HG03378 (cell line): ENCODE results near the gene SLC51A.
"Not testable (repeated sequence)": the region's sequence is repeated elsewhere in the genome, so short reads cannot be mapped to it uniquely, and the experiment has no call there.

Experiments
- ATAC-seq: cut with Tn5 transposase; IDR thresholded peaks from one replicate; pipeline ENCODE4 v1.9.1; 2021; ENCODE audit warnings: mild to moderate bottlenecking, moderate library complexity; ENCODE audit not compliant: unreplicated experiment

The SLC51A gene

DNA sequence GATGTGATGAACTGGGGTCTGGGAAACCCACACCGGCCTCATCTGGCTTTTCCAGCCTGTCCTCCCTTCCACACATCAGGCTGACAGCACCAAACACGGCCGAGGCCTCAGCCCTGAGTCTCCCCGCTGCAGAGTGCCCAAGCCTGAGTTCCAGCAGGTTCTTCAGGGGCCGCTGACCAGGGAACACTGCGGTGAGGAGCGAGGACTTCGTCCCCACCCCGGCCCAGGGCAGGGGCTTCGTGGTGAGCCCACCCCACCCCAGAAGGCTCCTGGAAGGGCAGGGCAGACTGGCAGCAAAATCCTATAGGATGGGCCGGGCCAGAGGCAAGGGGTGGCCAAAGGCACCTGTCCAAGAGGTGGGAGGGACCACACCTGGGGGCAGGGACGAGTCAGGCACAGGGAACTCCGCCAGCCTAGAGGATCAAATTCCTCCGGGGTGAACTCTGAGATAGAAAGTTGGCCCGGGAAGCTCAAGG is at the start of gene SLC51A:
Gene SLC51A (plus strand): TSS at position 446 of the 476 bp plus-strand sequence. CDS start 179 bp downstream, outside the sequence.
- no peak for ATAC-seq

DNA sequence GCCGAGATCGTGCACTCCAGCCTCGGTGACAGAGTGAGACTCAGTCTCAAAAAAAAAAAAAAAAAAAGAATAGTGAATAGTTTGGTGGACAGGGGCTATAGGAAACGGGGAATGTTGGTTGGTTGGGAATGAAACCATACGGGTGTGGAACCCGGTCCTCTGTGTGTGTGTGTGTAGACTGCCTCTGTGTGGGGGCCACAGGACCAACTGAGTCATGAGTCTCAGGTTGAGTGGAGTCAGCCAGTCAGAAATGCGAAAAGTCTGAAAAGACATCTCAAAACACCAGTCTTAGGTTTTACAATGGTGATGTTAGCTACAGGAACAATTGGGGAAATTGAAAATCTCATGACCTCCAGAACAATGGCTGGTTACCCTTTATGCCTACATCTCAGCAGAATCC is 49.6 kb upstream of the SLC51A start:
- no peak for ATAC-seq

DNA sequence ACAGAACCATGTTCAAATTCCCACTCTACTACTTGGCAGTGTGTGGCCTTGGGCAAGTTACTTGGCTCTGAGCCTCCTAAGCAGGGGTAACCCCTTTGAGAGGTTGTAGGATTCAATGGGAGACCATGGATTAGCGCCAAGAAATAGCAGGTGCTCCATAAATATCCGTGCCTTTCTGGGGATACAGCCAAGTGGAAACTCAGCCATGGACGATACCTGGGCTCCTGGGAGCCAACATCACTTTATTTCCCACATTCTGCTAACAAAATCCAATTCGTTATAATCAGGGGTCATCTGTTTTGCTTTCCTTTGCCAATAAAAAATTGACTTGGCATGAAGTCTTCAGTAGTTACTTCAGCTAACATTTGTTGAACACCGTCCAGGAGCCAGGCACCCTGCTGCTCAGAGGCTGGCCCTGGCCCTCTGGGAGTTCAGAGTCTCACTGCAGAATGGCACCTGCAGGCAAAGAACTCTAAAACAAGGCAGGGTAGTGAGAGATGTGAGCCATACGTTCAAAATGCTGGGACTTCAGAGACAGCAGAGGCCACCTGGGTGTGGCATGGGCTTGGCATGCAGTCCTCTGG is 47.4 kb upstream of the SLC51A start:
- no peak for ATAC-seq

DNA sequence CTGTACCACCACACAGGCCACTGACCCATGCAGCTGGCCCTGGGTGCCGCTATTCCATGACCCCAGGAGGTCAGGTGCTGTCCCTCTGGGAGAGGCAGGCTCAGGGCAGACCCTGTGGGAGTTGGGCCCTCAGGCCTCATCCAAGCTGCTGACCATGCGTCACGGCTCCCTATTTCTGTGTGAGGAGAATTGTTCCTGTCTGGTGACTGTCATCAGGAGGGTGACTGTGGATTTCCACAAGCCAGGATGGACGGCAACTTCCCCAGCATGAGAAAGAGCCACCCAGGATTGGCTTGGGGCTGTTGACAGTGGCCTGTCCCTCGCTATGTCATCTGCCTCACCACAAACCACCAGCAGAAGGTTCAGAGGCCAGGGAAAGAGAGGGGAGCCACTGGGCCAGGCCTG is 46.5 kb upstream of the SLC51A start:
- no peak for ATAC-seq

DNA sequence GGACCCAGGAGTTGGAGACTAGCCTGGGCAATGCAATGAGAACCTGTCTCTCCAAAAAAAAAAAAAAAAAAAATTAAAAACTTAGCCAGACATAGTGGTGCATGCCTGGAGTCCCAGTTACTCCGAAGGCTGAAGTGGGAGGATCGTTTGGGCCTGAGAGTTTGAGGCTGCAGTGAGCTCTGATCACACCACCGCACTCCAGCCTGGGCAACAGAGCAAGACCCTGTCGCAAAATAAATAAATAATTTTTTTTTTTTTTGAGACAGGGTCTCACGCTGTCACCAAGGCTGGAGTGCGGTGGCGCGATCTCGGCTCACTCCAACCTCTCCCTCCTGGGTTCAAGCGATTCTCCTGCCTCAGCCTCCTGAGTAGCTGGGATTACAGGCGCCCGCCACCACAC is 46.0 kb upstream of the SLC51A start:
- ATAC-seq: not testable (repeated sequence)

DNA sequence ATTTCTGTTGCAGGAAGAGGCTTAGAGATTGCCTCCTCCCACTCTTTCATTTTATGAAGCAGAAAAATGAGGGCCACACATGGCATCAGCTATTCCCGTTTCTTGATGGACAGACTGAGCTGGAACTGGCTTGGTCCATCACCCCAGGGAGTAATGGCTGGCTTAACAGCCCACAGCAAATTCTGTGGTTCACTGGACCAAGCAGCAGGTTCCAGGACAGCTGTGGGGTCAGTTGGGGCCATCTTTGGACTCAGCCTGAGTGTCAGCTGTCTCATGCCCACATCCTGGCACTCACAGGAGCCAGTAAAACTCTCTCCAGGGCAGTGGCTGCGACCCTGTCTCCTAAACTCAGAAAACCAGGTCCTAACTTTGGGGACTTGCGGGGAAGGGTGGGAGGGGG is 41.7 kb upstream of the SLC51A start:
- ATAC-seq: no peak

DNA sequence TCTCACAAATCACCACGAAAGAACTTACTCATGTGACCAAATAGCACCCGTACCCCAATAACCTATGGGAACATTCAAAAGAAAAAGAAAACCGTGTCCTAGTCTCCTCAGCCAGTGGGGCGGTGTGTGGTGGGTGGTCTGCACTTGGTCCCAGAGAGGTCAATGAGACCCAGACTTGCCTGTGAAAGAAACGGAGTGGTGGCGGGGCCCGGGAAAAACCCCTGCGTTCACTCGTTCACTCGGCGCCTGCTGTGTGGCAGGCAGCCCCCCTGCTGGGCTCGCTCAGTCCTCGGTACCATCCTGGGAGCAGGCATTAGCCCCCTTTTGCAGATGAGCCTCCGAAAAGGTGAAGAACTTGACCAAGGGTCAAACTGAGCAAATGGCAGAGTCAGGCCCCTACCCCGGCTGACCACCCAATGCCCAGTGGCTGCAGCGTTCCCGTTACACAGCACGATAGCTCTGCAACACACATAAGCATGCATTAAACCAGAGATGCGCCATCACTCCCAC is 41.2 kb upstream of the SLC51A start:
- ATAC-seq: no peak

DNA sequence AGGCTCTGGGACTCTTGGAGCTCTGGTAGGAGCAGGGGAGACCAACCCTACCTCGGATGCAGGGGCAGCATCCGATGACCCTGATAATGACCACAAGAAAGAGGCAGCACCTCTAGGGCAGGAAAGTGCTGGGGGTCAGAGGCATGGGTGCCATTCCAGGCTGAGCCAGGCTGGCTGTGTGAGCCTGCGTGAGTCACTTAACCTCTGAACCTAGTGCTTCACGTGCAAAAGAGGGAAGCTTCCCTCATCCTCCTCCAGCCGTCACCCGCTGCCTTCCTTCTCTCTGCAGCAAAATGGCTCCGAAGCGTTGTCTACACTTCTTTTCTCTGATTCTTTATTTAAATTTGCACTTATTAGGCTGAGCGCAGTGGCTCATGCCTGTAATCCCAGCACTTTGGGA is 40.6 kb upstream of the SLC51A start:
- no peak for ATAC-seq

DNA sequence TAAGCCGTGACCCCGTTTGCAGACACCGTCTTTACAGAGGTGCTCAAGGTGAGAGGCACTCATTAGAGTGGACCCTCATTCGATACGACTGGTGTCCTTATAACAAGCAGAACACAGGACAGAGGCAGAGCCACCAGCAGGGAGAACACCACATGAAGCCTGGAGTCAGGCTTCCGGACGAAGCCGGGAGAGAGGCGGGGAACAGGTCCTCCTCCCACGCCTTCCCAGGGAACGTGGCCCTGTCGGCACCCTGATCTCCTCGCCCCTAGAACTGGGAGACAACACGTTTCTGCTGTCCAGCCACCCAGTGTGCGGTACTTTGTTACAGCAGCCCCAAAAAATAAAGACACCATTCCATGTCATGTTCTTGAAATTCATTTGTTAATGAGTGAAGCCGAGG is 38.8 kb upstream of the SLC51A start:
- no peak for ATAC-seq

DNA sequence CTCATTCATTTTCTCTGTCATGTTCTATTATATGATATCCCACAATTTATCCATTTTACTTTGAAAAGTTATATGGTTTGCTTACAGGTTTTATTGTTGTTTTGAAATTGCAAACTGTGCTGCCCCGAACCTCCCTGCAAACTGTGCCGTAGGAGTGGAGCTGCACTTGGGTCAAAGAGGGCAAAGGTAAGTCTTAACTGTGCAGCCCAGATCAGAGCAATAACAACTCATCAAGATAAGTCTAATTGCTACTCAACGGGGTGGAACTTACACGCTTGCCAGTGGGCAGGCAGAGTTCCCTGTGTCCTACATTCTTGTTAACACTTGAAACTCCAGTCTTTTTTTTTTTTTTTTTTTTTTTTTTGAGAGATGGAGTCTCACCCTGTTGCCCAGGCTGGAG is 38.4 kb upstream of the SLC51A start:
- ATAC-seq: no peak

DNA sequence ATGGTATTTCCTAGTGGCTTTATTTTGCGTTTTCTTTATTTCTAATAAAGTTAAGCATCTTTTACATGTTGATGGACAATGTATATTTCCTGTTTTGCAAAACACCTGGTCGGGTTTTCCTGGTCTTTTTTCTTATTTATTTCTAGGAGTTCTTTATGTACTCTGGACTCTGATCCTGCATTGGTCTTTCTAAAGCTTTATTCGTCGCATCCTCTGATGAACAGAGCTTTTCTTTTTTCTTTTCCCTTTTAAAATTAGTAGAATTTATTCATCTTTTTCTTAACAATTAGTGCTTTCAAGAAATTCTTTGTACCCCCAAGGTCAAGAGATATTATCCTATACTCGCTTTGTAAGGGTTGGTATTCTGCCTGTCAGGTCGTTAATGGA is 37.3 kb upstream of the SLC51A start:
- ATAC-seq: no peak

DNA sequence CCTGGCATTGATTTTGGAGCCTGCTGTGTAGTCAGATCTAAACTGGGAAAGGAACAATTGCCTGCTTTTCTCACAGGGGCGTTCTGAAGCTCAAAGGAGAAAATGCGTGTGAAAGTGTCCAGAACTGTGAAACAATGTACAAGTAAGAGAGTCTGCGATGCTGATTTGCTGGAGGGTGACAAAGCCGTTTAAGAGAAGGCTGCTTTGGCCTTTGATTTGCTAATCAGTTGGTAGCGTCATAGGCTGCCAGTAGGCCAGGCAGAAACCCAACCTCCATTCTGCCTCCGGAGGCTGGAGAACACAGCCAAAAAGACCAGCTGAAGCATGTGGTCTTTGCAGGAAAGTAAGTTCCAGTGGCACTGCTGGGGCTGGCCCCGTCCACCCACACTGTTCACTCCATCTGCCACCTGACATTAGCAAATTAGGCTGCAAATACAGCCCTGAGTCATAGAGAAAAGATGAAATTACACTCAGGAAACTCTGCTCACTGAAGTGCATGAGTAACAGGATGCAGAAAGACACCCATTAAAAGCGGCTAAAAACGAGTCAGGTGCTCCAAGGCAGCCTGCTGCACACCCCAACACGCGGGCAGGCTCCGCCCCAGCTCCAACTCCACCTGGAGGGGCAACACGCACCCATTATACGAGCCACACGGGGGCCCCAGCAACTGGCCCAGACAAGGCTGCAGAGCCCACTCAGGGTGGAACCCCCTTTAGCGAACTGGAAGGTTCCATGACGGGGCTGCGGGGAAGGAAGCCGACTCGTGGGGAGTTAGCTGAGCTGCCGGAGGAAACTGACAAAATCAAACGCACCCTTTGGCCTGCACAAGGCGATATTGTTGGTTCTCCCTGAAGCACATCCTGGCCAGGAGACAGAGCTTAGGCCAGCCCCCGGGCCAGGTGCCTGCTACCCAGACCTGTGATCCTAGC is 36.7 kb upstream of the SLC51A start:
- peak; percentile 88 for ATAC-seq

DNA sequence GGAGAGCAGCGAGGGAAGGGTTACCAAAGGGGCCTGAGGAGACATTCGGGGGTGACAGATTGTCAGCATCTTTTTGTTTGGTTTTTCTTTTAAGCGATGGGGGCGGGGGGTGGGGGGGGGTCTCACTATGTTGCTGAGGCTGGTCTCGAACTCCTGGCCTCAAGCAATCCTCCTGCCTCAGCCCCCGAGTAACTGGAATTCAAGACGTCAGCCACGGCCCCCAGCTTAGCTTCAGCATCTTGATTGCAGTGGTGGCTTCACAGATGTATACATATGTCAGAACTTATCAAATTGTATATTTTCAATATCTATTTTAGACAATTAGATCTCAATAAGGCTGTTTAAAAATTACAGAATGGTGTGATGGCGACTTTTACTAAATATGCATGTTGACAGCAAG is 36.0 kb upstream of the SLC51A start:
- no peak for ATAC-seq

DNA sequence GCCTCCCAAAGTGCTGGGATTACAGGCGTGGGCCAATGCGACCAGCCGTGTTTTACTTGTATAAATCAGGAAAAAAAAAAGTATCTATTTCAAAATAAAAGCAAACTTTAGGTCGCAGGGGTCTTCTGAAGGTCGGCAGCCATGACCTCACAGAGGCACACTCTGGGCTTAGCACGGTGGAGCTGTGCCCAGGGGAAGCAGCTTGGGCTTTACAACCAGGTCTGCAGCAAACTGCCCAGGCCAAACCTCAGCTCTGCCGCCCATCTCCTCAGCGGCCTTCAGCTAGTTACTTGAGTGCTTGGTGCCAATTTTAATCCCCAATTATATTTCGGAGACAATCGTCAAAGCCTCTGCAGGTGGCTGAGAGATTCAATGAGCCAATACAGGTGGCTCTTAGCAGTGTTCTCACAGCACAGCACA is 35.2 kb upstream of the SLC51A start:
- no peak for ATAC-seq

DNA sequence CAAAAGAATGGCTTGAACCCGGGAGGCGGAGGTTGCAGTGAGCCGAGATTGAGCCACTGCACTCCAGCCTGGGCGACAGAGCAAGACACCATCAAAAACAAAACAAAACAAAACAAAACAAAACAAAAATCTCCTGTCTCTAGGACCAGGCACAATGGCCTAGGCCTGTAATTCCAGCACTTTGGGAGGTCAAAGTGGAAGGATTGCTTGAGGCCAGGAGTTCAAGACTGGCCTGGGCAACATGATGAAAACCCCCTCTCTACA is 32.2 kb upstream of the SLC51A start:
- ATAC-seq: not testable (repeated sequence)

DNA sequence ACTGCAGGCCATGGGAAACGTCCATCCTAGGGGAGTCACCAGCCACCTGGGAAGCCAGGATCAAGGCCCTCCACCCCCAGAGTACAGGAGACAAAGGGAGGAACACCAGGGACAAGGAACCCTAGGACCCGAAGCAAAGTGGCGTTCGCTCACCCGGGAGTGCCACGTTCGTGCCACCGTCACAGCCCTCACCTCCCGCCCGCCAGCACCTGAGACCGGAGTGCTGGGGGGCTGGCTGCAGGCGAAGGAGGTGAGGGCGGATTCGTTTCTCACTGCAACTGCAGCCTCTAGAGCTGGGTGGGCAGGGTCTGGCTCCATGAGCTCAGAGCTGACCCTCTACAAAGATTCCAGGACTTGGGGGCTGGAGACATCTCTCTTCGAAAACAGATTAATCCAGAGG is 31.5 kb upstream of the SLC51A start:
- no peak for ATAC-seq

DNA sequence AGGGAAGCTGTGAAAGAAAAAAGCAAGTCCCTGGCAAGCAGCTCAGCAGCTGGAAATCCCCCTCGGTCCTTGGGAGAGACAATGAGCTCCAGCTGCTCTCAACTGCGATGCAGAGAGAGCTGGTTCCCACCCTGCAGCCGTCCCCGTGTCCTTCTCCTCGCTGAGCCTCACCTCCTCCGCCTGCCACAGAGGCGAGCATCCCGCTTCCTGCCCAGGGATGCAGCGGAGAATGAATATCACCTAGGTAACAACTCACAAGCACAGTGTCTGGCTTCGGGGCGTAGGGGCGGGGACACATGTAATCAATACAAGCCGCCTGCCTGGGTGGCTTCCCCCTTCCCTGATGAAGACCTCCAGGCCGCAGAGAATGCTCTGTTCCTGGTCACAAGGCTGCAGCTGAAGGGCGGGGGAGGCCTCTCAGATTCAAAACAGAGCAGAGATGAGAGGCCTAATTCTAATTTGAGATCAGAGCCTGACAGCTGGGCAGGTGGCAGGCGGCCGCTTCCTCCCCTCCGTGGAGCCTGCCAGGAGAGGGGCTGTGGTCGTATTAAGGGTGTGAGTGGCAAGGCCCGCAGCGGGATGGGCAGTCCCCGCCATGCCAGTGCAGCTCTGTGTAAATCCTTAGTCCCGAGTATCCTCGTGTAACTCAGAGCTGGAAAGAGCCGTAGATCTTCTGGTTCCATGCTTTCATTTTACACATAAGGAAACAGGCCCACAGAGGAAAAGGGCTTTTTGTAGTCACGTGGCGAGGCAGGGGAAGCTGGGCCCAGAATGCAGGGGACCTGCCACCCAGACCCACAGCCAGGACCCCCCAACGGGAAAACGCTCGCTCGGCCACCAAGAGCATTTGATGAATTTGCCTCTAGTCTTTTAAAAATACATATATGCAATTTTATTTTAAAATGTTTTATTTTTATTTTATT is 29.4 kb upstream of the SLC51A start:
- ATAC-seq: peak; percentile 49

DNA sequence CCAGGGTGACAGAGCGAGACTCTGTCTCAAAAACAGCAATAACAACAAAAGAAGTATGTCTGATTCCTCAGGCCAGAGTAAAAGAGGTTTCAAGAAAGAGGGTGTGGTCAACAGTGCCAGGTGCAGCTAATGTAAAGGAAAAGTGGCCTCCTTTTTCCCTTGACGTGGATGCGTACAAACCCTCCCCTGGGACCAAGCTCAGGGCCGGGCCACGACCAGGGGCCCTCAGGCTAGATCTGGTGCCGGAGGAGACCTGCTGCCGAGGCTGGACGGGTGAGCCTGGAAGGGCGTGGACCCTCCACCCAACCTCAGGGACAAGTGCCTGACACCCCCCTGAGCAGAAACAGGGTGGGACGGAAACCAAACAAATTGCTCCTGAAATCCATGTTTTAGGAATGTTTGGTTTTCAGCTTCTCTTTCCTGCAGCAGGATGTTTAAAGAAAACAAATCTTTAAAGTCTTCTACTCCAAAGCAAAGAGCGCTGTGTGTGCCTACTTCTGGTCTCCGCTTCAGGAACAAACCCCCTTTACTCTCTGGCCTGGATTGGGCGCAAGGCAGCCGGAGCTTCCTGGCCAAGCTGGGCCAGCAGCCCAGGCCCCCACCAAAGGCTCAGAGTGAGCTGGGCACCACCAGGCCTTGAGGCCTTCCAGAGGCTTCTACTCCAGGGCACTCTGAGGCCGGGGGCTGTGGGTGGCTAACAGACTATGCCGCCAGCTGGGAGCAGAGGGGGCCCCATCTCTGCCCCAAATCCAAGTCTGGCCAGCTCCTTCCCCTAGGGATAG is 26.6 kb upstream of the SLC51A start:
- ATAC-seq: no peak

DNA sequence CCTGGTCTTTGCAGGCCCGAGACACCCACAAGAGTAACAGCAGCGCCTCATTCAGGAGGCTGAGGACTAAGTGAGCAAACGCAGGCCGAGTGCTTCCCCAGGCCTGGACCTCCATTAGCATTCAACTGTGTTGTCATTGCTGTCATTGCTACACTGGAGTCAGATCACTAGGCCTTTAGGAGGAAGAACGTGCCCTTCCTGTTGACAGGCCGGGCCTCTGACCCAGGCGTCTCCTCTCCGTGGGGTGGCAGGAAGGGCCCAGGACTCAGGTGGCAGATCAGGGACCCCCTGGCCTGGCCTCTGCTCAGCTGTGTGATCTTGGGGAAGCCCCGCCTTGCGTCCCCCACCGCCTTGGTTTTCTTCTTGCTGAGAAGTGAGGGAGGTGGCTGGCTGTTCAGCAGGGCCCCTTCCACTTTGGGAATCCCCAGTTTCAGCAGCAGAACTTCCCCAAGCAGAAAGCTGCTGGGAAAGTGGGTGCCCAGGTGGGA is 24.3 kb upstream of the SLC51A start:
- no peak for ATAC-seq

DNA sequence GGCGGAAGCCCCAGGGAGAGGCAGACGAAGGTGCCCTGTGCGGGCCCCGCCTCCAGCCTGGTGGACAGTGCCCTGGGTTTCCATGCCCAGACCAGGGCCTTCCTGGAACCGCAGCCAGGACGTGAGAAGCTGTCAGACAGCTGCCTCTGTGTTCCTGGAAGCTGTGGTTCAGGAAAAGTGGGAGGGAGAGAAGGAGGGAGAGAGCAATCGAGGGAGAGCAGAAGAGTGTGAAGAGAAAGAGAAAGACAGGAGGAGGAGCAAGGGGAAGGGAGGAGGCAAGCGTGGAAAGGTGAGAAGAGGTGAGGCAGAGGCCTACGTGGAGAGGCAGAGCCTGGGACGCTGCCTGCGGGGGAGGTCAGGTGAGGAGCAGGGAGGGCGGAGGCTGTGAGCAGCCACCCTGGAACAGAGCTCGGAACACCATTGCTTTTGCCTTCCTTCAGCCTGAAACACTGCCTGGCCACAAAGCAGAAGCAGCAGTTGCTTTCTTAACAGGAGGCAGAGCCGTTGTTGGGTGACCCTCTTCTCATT is 23.7 kb upstream of the SLC51A start:
- no peak for ATAC-seq
